Endodermal cell (in vitro differentiated cells): ENCODE results near the gene NTRK2. TPM values are rescaled to one million over a fixed set of nuclear protein-coding genes. Genes with fewer than 3 reads are reported as not detected.

Experiments used
- DNase-seq: peaks from one replicate; pipeline ENCODE4 v3.0.0-alpha.2; 2017
- H3K27ac ChIP-seq: 2 replicates; pipeline ENCODE4 v1.5.1; 2013; ENCODE audit warnings: mild to moderate bottlenecking, low read depth, low read length, moderate library complexity
- H3K27me3 ChIP-seq: 2 replicates; pipeline ENCODE4 v1.6.1; 2013; ENCODE audit warnings: mild to moderate bottlenecking, low read length, moderate library complexity; ENCODE audit not compliant: insufficient read depth, control insufficient read depth, poor library complexity, severe bottlenecking
- H3K36me3 ChIP-seq: 2 replicates; pipeline ENCODE4 v1.7.0; 2013; ENCODE audit warnings: mild to moderate bottlenecking, low read length, moderate library complexity; ENCODE audit not compliant: control insufficient read depth, insufficient read depth
- H3K4me1 ChIP-seq: one replicate; pipeline ENCODE4 v1.7.0; 2013; ENCODE audit warnings: low read length; ENCODE audit not compliant: control insufficient read depth, insufficient read depth
- H3K4me3 ChIP-seq: 2 replicates; pipeline ENCODE4 v1.5.1; 2013; ENCODE audit warnings: mild to moderate bottlenecking, low read length, moderate library complexity
- H3K9ac ChIP-seq: 2 replicates; pipeline ENCODE4 v1.6.1; 2013; ENCODE audit warnings: mild to moderate bottlenecking, low read length, moderate library complexity; ENCODE audit not compliant: poor library complexity, severe bottlenecking; ENCODE audit errors: extremely low read depth
- H3K9me3 ChIP-seq: 2 replicates; pipeline ENCODE4 v1.6.1; 2013; ENCODE audit warnings: mild to moderate bottlenecking, low read length, moderate library complexity; ENCODE audit not compliant: control insufficient read depth
- H3K27ac Mint-ChIP-seq: 2 replicates; pipeline ENCODE4 v1.8.0; 2020; ENCODE audit warnings: mixed read lengths
- H3K27me3 Mint-ChIP-seq: 2 replicates; pipeline ENCODE4 v1.8.0; 2021; ENCODE audit warnings: mild to moderate bottlenecking, mixed read lengths; ENCODE audit not compliant: insufficient read depth
- H3K36me3 Mint-ChIP-seq: 2 replicates; pipeline ENCODE4 v1.8.0; 2020; ENCODE audit warnings: low read depth, mixed read lengths
- H3K4me1 Mint-ChIP-seq: 2 replicates; pipeline ENCODE4 v1.8.0; 2020; ENCODE audit warnings: mixed read lengths
- H3K4me3 Mint-ChIP-seq: 2 replicates; pipeline ENCODE4 v1.8.0; 2020; ENCODE audit warnings: mild to moderate bottlenecking, moderate library complexity, mixed read lengths
- H3K9me3 Mint-ChIP-seq: 2 replicates; pipeline ENCODE4 v1.8.0; 2020; ENCODE audit warnings: mild to moderate bottlenecking, mixed read lengths
- WGBS, 2 experiments: methylation state at CpG; one replicate each; pipeline versions ENCODE4 v1.1.5 to v1.1.7; 2013; ENCODE audit warnings: missing lambda C conversion rate in 2 of 2, mixed read lengths in 1 of 2; ENCODE audit not compliant: insufficient coverage in 1 of 2, insufficient read length in 1 of 2; 5-methylcytosine and 5-hydroxymethylcytosine counted together
- total RNA-seq, 2 donors: library from RNA; stranded (reverse); fragmentation: NEBNext Ultra II Directional in 1 of 2; extraction: Animal tissue kit (Norgen Biotek cat#: 25700) in 1 of 2; gene quantifications; 2 replicates in 1 of 2; 3 replicates in 1 of 2; pipeline ENCODE4 v1.2.1, GENCODE V29; 2021
- TF ChIP-seq, protein P1 (sequence below): fragments of 200-600 bp; sonication (generic); conservative IDR thresholded peaks from 2 replicates; pipeline ENCODE4 v1.5.0; 2021; ENCODE audit warnings: antibody characterized with exemption, mild to moderate bottlenecking

Gene NTRK2
- total RNA-seq, 2 donors from 2014 or later, result 0.09 to 0.18 TPM

DNA sequence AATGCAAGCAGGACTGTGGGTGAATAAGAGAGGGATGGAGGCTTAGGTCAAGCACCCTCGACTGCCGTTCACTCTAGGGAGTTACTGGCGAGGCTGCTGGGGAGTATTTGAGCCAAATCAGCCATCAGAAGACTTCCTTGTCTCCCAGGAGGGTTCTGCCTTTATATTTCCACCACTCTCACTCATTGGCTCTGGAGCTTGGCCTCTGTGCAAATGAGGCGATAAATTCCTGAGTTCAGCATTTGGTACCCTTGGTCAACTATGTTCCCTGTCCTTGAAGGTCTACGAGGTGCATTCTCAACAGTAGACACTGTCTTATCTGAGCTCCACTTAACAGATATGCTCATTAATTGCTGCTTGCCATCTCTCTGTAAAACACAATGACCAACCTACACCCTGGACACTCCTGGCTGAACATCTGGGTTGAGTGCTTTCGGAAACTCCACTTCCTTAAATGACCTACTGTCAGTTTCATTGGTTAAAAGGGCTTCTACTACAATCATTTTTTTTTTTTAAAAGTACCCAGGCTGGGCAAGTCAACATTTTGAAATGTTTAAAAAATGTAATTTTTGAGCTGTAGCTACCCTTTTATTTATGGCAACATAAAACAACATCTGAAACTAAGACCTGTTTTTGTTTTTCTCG lies 153.2 kb downstream of the NTRK2 start:
- Histone ChIP-seq H3K9me3 (no peaks in the 10 kb centered on the region), H3K27ac (no peak overlapping the region), H3K27me3 (no peaks in the 10 kb centered on the region), H3K9ac (no peak overlapping the region), H3K4me1 (no peaks in the 10 kb centered on the region), H3K36me3 (no peaks in the 10 kb centered on the region), H3K4me3 (no peak overlapping the region)
- 83 to 84% methylated on average over 3 to 7 of the region's 7 CpGs for WGBS, 2 experiments
- Mint-ChIP-seq H3K36me3 (no peaks in the 10 kb centered on the region), H3K27me3 (peaks cover 2% of the 10 kb centered on the region), H3K9me3 (no peaks in the 10 kb centered on the region), H3K4me3 (no peak overlapping the region), H3K4me1 (peaks cover 27% of the 10 kb centered on the region), H3K27ac (no peak overlapping the region)
- TF ChIP-seq, protein P1, sequence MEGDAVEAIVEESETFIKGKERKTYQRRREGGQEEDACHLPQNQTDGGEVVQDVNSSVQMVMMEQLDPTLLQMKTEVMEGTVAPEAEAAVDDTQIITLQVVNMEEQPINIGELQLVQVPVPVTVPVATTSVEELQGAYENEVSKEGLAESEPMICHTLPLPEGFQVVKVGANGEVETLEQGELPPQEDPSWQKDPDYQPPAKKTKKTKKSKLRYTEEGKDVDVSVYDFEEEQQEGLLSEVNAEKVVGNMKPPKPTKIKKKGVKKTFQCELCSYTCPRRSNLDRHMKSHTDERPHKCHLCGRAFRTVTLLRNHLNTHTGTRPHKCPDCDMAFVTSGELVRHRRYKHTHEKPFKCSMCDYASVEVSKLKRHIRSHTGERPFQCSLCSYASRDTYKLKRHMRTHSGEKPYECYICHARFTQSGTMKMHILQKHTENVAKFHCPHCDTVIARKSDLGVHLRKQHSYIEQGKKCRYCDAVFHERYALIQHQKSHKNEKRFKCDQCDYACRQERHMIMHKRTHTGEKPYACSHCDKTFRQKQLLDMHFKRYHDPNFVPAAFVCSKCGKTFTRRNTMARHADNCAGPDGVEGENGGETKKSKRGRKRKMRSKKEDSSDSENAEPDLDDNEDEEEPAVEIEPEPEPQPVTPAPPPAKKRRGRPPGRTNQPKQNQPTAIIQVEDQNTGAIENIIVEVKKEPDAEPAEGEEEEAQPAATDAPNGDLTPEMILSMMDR, result no peak
- peak; percentile 65 for DNase-seq

DNA sequence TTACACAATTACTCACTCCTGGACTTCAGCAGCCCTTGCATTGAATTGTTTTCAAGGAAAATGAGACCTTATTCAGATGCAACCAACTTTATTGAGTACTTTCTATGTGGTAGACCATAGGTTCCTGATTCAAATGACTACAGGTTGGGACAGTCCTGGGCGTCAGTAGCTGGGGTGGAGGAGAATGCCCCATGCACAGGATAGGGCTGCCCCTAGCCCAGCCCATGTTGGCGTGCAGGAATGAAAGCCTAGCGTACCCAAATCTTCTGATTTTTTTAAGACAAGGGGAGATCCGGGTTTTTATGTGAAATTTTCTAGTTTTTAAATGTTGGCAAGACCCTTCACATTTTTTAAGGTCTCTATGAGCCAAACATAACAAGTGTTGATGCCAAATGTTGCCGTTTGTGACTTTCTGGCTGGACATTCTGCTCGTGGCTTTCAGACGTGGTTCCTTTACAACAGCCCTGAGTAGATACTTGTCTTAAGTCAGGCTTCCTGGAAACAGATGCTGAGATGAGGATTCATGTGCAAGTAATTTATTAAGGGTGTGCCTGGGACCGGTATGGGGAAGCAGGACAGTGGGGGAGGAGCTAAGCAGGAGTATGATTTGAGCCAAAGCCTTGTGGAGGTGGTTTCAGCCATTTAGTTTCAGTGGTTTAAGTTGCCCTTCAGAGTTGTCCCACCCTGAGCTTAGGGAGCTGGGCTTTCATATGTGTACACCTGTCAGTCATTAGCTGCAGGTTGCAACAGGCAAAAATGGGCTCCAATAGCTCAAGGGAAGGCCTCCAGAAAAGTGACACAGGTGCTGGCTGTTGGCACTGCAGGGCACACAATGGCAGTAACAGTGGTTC lies 154.1 kb downstream of the NTRK2 start:
- H3K27me3 ChIP-seq, result no peaks in the 10 kb centered on the region
- DNase-seq, result no peak

DNA sequence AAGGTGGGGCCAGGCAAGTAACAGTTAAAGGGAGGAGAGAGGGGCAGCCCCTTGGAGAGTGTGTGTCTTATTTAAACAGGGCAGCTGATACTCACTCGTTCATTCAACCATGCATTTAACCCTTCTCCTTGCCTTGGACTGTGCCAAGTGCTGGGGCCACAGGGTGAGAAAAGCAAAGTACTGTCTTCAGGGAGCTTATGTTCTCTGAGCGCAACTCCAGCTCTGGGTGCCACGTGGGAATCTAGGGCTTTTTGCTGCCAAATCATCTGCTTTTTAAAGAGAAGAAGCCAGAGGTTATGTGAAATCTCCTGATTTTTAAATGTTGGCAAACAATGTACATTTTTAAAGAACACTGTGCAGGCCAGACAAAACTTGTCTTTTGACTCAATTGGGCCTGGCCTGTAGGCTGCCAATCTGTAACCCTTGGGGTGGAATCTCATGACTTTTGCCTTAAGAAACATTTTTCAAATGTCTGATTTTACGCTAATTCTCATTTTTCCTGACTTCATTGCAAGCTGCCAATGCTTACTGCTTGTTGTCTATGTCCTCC lies 157.8 kb downstream of the NTRK2 start:
- TF ChIP-seq, protein P1, result no peak
- no peaks in the 10 kb centered on the region for H3K27me3 ChIP-seq
- H3K4me1 ChIP-seq, result no peaks in the 10 kb centered on the region
- H3K4me3 Mint-ChIP-seq, result no peak overlapping the region
- no peaks in the 10 kb centered on the region for H3K36me3 Mint-ChIP-seq
- WGBS, 2 experiments, result 94% methylated on average over 4 of the region's 4 CpGs
- H3K9ac ChIP-seq, result no peak overlapping the region
- peaks cover 2% of the 10 kb centered on the region for H3K27me3 Mint-ChIP-seq
- no peaks in the 10 kb centered on the region for H3K36me3 ChIP-seq
- H3K27ac ChIP-seq, result no peak overlapping the region
- H3K9me3 Mint-ChIP-seq, result no peaks in the 10 kb centered on the region
- H3K27ac Mint-ChIP-seq, result no peak overlapping the region
- no peak for DNase-seq
- H3K9me3 ChIP-seq, result no peaks in the 10 kb centered on the region
- H3K4me1 Mint-ChIP-seq, result peaks cover 14% of the 10 kb centered on the region
- no peak overlapping the region for H3K4me3 ChIP-seq

More for the DNA sequence above, 154.1 kb downstream of the NTRK2 start:
- Histone ChIP-seq H3K9ac (no peak overlapping the region), H3K4me3 (no peak overlapping the region), H3K4me1 (no peaks in the 10 kb centered on the region), H3K9me3 (no peaks in the 10 kb centered on the region), H3K36me3 (no peaks in the 10 kb centered on the region), H3K27ac (no peak overlapping the region)
- no peaks in the 10 kb centered on the region for H3K36me3 Mint-ChIP-seq
- H3K27ac Mint-ChIP-seq, result no peak overlapping the region
- no peak overlapping the region for H3K4me3 Mint-ChIP-seq
- 94 to 96% methylated on average over 8 of the region's 8 CpGs for WGBS, 2 experiments
- peaks cover 24% of the 10 kb centered on the region for H3K4me1 Mint-ChIP-seq
- H3K27me3 Mint-ChIP-seq, result peaks cover 2% of the 10 kb centered on the region
- H3K9me3 Mint-ChIP-seq, result no peaks in the 10 kb centered on the region
- TF ChIP-seq, protein P1, result no peak
